GM12874 (cell line): ENCODE results near the gene PLEKHH3.
A peak's percentile ranks its signal among the peaks of the same experiment; 100 is the strongest.

Experiments
- TF ChIP-seq, protein P1 (sequence below): IDR thresholded peaks from 2 replicates; pipeline ENCODE4 v1.5.1; 2011; ENCODE audit warnings: low read depth, mild to moderate bottlenecking, control low read depth, low read length, moderate library complexity; ENCODE audit not compliant: insufficient read depth

The PLEKHH3 gene

DNA sequence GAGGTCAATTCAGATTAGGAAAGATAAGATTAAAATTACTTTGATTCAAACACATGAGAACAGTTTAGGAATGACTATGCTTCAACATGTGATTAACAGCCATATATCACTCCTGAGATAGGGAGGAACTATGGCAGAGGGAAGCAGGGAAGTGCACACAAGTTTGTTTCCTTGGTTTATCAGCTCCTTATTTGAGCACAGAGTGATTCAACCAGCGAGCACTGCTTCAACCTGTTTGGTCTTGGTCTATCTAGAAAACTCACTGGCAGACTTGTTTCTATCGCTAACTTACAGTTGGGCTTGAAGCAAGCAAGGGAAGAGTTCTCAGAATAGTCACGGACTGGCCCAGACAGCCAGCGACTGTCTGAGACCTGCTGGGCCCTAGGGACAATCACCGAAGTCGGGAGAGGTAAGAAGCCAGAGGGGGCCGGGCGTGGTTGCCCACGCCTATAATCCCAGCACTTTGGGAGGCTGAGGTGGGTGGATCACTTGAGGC is 43.8 kb downstream of the PLEKHH3 start:
- TF ChIP-seq, protein P1, sequence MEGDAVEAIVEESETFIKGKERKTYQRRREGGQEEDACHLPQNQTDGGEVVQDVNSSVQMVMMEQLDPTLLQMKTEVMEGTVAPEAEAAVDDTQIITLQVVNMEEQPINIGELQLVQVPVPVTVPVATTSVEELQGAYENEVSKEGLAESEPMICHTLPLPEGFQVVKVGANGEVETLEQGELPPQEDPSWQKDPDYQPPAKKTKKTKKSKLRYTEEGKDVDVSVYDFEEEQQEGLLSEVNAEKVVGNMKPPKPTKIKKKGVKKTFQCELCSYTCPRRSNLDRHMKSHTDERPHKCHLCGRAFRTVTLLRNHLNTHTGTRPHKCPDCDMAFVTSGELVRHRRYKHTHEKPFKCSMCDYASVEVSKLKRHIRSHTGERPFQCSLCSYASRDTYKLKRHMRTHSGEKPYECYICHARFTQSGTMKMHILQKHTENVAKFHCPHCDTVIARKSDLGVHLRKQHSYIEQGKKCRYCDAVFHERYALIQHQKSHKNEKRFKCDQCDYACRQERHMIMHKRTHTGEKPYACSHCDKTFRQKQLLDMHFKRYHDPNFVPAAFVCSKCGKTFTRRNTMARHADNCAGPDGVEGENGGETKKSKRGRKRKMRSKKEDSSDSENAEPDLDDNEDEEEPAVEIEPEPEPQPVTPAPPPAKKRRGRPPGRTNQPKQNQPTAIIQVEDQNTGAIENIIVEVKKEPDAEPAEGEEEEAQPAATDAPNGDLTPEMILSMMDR, result no peak

DNA sequence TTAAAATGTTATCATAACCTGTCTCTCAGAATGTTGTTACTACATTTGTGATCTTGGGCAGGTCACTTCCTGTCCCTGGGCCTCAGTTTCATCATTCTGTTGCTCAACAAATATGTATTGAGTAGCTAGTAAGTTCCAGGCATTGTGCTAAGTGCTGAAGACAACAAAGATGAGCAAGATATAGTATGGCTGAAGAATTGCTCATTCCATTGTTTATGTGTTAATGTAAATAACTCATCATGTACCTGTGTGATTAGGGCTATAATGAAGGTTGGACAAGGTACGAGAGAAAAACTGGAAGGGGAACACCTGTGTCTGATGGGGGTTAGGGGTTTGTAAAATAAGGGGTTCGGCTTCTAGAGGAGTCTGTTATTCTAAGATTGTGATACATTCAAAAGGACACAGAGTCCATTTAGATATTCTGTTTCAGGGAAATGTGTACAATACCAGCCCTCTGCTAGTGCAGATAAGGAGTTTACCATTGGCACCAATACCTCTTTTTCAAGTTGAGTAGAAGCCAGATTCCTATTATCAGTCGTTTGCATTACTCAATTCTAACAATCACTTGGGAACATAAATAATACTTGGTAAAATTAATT is 47.3 kb downstream of the PLEKHH3 start:
- TF ChIP-seq, protein P1, result no peak

DNA sequence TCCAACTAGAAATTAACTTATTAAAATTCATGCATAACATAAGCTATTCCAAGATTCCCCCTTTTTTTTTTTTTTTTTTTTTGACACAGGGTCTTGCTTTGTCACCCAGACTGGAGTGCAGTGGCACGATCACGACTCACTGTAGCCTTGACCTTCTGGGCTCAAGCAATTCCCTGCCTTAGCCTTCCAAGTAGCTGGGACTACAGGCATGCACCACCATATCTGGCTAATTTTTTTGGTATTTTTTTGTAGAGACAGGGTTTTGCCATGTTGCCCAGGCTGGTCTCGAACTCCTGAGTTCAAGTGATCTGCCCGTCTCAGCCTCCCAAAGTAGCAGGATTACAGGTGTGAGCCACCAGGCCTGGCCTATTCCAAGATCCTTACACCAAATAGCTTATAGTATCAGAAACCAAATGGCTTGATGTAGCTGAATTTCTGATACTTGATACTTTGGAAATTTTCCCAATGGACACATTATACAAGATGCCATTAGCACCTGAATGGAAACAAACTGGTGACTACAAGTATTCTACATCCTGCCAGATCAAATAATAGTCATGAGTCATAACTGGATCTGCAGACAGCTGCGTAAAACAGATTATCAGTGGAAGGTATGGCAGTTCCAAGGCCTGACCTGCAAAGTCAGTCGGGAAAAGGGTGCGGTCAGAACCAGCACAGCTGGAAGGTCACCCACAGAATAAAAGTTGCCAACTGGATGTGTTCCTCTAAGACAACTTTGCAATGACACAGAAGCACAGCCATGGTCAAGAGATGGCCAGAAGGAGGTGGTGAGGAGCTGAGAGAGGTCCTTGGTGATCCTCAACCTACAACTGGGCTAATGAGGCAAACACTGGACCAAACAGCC is 52.8 kb downstream of the PLEKHH3 start:
- TF ChIP-seq, protein P1, result no peak

DNA sequence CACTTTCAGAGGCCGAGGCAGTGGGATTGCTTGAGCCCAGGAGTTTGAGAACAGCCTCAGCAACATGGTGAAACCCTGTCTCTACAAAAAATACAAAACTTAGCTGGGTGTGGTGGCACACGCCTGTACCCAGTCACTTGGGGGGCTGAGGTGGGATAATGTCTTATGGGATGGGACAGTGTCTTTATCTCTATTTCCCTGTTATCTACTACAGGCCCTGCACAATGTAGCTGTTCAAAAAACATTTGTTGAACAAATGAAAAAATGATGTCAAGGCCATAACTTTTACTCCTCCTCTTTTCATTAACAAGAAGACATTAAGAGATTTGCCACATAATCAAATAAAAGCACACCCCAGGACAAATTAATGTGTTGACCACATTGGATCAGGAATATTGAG is 53.5 kb downstream of the PLEKHH3 start:
- TF ChIP-seq, protein P1, result no peak

DNA sequence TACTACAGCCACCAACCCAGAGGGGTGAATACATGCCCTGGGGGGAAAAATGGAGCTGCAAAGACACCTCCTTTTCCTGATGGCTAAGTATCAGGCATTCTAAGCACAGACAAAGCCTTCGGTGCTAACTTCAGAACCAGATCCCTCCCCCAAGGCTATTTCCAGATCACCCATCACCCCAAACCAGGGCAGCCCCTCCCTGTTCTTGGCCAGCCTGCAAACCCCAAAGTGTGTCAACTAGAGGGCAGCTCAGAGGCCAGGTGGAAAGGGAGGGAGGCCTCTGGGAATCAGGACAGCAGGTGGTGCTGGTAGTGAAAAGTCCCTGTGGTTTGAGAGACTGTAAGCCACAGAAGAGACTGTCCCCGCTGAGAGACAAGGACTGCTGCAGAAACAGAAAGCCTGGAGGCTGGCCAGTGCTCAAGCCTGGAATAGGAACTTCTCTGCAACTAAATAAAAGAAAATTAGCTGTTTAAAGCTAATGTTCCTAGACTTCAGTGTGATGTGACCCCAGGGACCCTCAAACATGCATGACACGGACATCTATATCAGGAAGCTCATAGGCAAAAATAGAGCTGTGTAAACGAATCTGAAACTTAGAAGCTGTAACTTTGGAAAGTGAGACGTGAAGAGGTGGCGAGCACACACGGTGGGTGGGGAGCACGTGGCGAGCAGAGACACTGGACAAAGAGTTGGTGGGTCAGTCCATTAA is 58.2 kb downstream of the PLEKHH3 start:
- TF ChIP-seq, protein P1, result 0 out of 2 replicates have a peak, but pooled peaks have one; percentile 9

DNA sequence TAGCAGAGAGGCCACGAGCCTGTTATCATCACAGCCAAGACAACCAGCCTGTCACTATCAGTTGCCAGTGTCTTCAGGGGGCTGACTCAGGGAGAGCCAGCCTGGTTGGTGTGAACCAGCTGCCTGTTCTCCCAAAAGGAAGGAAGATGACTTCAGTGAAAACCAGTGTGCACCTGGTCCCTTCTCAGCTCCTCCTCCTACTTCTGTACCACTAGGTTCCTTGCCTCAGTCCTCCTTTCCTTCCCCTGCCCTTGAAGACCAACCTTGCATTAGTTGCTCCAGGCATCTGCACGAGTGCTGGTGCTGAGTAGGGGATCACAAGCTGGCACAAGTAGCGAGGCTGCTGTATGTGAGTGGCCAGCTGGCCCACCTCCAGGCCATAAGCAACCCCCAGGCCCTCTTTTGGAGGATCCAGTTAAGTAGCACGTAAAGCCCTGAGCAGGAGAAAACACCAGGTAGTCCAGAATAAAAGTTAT is 58.8 kb downstream of the PLEKHH3 start:
- TF ChIP-seq, protein P1, result no peak
